ENCODE results near the gene KCNT2.
"Not testable (repeated sequence)": the region's sequence is repeated elsewhere in the genome, so short reads cannot be mapped to it uniquely, and the experiment has no call there.

The KCNT2 gene

GRCh38 chr1:196510451-196510850, 97.8 kb downstream of the KCNT2 start:
- DNase-seq: no peak

GRCh38 chr1:196504224-196504623, 104.0 kb downstream of the KCNT2 start:
- DNase-seq: not testable (repeated sequence)

GRCh38 chr1:196502437-196502836, 105.8 kb downstream of the KCNT2 start:
- no peak for DNase-seq

GRCh38 chr1:196501760-196502428, 106.3 kb downstream of the KCNT2 start:
- no peak for DNase-seq

- DNase-seq: no peak
Observed at GRCh38 chr1:196497817-196498216, 110.4 kb downstream of the KCNT2 start.

GRCh38 chr1:196494766-196495165, 113.5 kb downstream of the KCNT2 start:
- no peak for DNase-seq

GRCh38 chr1:196493881-196494280, 114.4 kb downstream of the KCNT2 start:
- no peak for DNase-seq

- no peak for DNase-seq
Observed at GRCh38 chr1:196488579-196488978, 119.7 kb downstream of the KCNT2 start.

GRCh38 chr1:196486346-196486745, 121.9 kb downstream of the KCNT2 start:
- DNase-seq: no peak

GRCh38 chr1:196481616-196482015, 126.6 kb downstream of the KCNT2 start:
- no peak for DNase-seq

- DNase-seq: no peak
Observed at GRCh38 chr1:196477262-196477661, 131.0 kb downstream of the KCNT2 start.

GRCh38 chr1:196467230-196467925, 140.9 kb downstream of the KCNT2 start:
- DNase-seq: no peak

- no peak for DNase-seq
Observed at GRCh38 chr1:196466654-196467053, 141.6 kb downstream of the KCNT2 start.

GRCh38 chr1:196466166-196466565, 142.1 kb downstream of the KCNT2 start:
- no peak for DNase-seq

- no peak for DNase-seq
Observed at GRCh38 chr1:196464480-196464941, 143.7 kb downstream of the KCNT2 start.

- DNase-seq: peak; percentile 47
Observed at GRCh38 chr1:196462086-196462485, 146.2 kb downstream of the KCNT2 start.

- no peak for DNase-seq
Observed at GRCh38 chr1:196461521-196461920, 146.7 kb downstream of the KCNT2 start.

GRCh38 chr1:196459383-196459782, 148.9 kb downstream of the KCNT2 start:
- DNase-seq: no peak

- DNase-seq: no peak
Observed at GRCh38 chr1:196454792-196455191, 153.4 kb downstream of the KCNT2 start.

GRCh38 chr1:196451103-196451502, 157.1 kb downstream of the KCNT2 start:
- no peak for DNase-seq

GRCh38 chr1:196450143-196451095, 157.8 kb downstream of the KCNT2 start:
- no peak for DNase-seq

- DNase-seq: no peak
Observed at GRCh38 chr1:196449460-196449859, 158.8 kb downstream of the KCNT2 start.

- no peak for DNase-seq
Observed at GRCh38 chr1:196445775-196446174, 162.5 kb downstream of the KCNT2 start.
